Measurements from ENCODE around the gene CHRNA7. TPM values are rescaled to one million over a fixed set of nuclear protein-coding genes. Genes with fewer than 3 reads are reported as not detected.

The CHRNA7 gene
- total RNA-seq = 0.16 TPM in 1 of 2 replicates, not detected in the other
- 1.00 TPM for polyA plus RNA-seq (2012)

DNA sequence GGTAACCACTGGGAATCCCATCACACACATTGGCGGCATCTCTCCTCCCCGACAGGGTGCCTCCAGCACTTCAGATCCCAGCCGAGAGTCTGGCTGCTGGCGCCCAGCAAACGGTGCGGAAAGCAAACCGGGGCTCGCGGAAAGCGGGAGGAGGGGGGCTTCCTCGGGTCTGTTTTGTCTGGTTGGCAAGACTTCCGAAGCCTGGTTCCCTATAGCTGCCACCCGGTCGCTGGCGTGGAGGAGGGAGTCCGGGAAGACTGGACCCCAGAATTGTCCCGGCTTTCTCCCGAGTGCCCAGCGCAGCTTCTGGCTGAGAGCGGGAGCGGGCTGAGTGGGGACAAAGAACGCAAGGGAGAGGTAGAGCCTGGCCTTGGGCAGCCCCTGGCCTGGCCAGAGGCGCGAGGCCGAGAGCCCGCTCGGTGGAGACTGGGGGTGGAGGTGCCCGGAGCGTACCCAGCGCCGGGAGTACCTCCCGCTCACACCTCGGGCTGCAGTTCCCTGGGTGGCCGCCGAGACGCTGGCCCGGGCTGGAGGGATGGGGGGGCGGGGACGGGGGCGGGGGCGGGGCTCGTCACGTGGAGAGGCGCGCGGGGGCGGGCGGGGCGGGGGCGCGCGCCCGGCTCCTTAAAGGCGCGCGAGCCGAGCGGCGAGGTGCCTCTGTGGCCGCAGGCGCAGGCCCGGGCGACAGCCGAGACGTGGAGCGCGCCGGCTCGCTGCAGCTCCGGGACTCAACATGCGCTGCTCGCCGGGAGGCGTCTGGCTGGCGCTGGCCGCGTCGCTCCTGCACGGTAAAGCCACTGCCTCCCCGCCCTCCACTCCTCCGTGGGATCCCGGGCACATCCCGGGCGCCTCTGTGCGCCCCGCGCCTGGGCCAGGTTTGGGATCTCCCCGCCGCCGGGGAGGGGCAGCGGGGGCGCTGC lies at the start of gene CHRNA7:
Gene CHRNA7 (plus strand): TSS at position 654 of the 920 bp plus-strand sequence. CDS start 80 bp downstream, at position 734.
- no peak for DNase-seq (ENCODE audit: low read depth)

DNA sequence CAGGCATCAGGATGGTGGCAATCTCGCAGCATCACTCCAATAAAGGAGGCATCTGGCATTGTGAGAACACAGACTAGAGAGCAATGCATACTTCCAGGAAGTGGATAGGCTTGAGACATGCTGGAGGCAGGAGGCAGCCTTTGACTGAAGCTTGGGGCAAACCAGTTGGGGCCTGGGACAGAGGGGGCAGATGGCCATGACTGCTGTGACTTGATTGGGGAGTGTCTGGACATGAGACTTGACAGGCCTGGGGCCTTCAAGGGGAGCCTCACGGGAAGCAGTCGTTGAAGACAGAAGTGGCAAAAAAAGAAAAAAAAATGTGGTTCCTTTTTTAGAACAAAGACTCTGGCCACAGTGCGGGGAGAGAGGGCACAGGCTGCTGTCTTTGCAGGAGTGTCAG lies 44.7 kb upstream of the CHRNA7 start:
- no peak for DNase-seq (ENCODE audit: low read depth)

- DNase-seq (ENCODE audit: low read depth) = no peak
These were observed 37.3 kb upstream of the CHRNA7 start for GRCh38 chr15:31993062-31993461.

- no peak for DNase-seq (ENCODE audit: low read depth)
These were observed 32.6 kb upstream of the CHRNA7 start for GRCh38 chr15:31997711-31998110.

- DNase-seq (ENCODE audit: low read depth) = no peak
These were observed 26.8 kb upstream of the CHRNA7 start for GRCh38 chr15:32003558-32003957.

DNA sequence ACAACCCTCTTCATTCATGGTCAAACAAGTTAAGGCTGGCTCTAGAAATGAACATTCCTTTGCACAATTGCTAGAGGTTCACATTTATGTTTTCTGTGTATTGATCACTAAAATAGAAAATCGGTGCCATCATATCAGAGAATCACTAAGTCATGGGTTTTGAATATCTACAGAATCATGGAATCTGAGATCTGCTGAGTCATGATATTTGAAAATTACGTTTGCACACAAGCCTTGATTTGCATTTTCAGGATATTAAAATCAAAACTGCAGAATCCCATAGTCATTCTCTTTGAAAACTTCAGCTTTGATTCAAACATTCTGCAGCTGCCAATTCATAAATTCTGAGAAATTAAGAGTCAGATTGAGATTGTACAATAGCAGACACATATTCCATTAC lies 26.1 kb upstream of the CHRNA7 start:
- no peak for DNase-seq (ENCODE audit: low read depth)

DNA sequence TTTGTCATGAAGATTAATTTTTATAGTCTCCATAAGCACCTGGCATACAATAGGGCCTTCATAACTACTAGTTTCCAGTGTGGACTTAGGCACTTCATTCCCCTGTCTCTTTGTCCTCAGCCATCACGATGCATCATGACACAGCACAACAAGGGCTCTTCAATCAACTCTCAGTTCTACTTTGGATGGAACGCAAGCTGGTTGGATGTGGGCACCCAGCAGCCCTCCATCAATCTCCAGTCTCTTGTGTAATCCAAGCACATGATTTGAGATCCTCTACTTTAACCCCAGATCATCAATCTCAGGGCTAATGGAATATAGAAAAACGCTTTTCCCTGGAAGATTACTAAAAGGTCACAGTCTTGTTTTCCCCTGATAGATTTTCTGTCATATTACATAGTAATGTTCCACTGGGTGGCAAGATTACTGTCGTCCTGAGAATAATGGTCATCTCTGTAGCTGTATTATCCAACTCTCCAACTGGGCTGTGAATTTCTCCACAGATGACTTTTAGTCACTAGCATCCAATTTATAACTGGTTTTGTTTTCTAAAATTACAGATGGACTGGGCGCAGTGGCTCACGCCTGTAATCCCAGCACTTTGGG lies 22.9 kb upstream of the CHRNA7 start:
- DNase-seq (ENCODE audit: low read depth) = no peak

GRCh38 chr15:32014953-32015352 lies 15.4 kb upstream of the CHRNA7 start:
- no peak for DNase-seq (ENCODE audit: low read depth)

DNA sequence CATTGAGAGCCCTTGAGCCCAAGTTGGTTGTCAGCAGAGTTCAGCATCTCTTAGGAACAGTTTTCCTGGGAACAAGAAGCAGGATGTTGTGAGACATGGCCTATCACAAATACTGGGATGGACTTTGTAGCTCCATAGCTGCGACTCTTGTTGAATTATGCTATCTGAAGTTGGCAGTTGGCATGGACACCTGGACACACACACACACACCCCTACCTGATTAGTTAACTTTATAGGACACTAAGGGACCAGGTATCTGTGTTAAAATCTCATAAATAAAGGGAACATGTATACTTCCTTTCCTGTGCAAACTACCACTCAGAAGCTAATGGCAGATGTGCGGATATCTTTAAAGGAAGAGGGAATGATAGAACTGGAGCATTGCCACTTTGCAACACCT lies 10.2 kb upstream of the CHRNA7 start:
- no peak for DNase-seq (ENCODE audit: low read depth)

- DNase-seq (ENCODE audit: low read depth) = no peak
These were observed 1.4 kb upstream of the CHRNA7 start for GRCh38 chr15:32028921-32029320.

DNA sequence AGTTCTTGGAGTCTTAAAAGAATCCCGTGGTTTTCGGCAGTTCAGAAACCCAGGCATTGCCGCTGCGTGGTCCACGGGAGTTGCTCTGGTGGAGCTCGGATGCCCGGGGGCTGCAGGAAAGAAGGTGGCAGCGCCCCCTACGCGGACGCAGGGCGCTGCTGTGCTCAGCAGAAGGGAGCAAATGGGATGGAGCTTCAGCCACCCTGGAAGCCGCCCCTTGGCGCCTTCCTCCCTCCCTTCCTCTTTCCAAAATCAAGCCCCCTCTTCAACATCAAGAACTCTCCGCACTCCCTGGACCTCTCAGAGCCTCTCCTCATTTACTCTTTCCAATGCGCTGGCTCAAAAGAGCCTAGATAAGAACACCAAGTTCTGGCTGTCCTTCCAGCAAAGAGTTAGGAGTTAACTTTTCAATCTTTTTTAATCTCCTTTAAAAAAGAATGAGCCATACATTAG lies 880 bp upstream of the CHRNA7 start:
- no peak for DNase-seq (ENCODE audit: low read depth)

- DNase-seq (ENCODE audit: low read depth) = no peak
These were observed 480 bp downstream of the CHRNA7 start for GRCh38 chr15:32030795-32031194.

DNA sequence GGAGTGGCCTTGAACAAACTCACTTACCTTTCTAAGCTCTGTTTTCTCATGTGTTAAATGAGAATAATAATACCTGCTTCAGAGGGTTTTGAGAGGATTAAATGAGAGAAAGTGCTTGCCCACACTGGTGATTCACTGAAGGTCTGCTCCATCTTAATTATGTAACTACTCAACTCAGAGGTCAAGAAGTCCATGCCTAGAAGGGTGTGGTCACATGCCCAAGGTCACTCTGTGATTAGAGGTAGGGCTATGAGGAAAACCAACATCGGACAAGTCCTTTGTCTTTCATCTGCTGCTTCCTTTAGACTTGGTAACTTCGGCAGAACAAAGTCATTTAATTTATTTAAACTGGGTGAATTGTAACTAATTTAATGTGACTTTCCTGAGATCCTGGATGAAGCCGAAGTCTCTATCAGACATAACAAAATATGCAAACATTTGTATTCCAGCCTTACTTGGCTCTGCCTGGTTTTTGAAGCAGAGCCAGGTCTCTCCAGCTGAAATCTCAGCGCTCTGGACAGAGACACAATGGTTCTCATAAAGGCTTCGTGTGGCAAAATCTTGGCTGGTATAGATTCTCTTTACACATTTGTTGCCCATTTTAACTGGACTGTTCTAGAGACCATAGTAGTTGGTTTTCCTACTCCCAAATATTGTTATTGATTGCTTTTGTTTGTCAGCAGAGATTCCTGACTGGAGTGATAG lies 3.0 kb downstream of the CHRNA7 start:
- DNase-seq (ENCODE audit: low read depth) = no peak

DNA sequence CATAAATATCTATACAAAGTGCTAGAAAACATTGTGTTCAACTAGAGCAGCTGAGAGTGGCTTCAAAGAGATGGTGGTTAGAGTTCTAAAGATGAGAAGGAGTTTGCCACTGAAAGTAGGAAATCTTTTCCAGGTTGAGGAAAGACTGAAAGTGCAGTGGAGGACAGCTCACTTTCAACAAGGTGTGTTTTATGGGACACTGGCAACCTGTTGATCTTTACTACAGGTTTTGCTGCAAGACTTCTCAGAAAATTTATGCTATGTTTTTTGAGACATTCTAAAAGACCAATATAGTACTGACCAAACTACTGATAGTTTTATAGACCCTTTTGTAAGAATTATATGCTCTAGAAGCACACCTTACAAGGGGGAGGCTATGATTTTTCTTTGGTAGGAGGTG lies 3.8 kb downstream of the CHRNA7 start:
- DNase-seq (ENCODE audit: low read depth) = no peak

GRCh38 chr15:32035285-32035684 lies 5.0 kb downstream of the CHRNA7 start:
- no peak for DNase-seq (ENCODE audit: low read depth)

GRCh38 chr15:32036971-32037370 lies 6.7 kb downstream of the CHRNA7 start:
- DNase-seq (ENCODE audit: low read depth) = no peak

GRCh38 chr15:32041294-32041693 lies 11.0 kb downstream of the CHRNA7 start:
- DNase-seq (ENCODE audit: low read depth) = no peak

DNA sequence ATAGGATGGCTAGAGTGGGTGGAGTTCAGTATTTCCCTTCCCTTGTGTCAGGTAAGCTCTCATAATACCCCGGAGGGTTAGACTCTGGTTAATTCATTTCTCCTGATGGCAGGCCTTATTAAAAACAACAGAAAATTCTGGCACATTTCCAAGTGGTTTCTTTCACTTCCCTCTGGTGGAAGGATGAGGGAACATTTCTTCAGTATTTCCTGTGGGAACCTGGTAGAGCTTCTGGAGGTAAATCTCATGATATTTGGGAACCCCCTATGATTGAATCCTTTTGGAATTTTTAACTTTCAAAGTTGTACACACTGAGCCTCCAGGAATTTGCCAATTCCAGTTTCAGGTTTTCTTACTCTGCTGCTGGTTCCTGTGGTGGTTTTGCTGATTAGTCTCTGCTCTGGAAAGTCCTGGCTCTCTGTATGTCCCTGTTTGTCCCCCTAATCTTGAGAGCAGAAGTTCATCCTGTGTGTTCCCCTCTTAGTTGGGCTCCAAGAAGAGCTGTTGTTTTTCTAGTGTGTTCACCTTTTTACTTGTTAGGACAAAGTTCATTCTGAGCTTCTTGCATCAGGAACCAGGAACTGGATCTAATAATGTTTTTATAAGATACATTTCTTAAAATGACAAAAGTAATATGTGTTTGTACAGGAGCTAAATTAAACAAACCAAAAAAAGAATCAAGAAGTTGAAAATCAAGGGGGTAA lies 12.1 kb downstream of the CHRNA7 start:
- DNase-seq (ENCODE audit: low read depth) = no peak

DNA sequence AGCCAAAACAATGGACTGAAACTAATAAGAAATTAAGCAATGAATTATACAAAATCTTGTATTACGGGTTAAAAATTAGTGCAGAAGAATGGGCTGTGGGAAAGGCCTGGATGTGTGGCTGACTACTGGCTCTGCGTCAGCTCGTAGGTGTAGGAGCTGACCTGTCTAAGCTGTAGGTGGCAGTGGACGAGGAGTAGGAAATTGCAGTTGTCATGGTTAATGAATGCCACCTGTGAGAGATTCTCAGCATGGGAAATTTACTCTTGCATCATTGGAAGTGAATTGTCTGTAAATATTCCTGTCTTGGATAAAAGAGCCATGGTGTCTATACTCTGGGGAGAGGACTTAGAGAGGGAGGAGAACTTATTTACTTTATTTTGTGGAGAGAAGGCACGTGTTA lies 23.4 kb downstream of the CHRNA7 start:
- DNase-seq (ENCODE audit: low read depth) = no peak

- no peak for DNase-seq (ENCODE audit: low read depth)
These were observed 27.6 kb downstream of the CHRNA7 start for GRCh38 chr15:32057876-32058425.

- DNase-seq (ENCODE audit: low read depth) = no peak
These were observed 30.4 kb downstream of the CHRNA7 start for GRCh38 chr15:32060706-32061105.
